NCI-H226 (cell line): ENCODE data around the gene MTCH1.

Source experiments
- DNase-seq: peaks from one replicate; pipeline ENCODE4 v3.0.0-alpha.2; 2015

The MTCH1 gene

GRCh38 chr6:37017606-37018197 lies 31.7 kb upstream of the MTCH1 start:
- DNase-seq: no peak

GRCh38 chr6:37016995-37017394 lies 31.0 kb upstream of the MTCH1 start:
- no peak for DNase-seq

- no peak for DNase-seq
Observed at GRCh38 chr6:37015532-37015931, 29.5 kb upstream of the MTCH1 start.

GRCh38 chr6:37014667-37015066 lies 28.7 kb upstream of the MTCH1 start:
- no peak for DNase-seq

GRCh38 chr6:37013516-37014491 lies 27.8 kb upstream of the MTCH1 start:
- no peak for DNase-seq

- no peak for DNase-seq
Observed at GRCh38 chr6:37011656-37012378, 25.8 kb upstream of the MTCH1 start.

GRCh38 chr6:37010402-37010892 lies 24.5 kb upstream of the MTCH1 start:
- DNase-seq: no peak

- DNase-seq: no peak
Observed at GRCh38 chr6:37008484-37009465, 22.8 kb upstream of the MTCH1 start.

GRCh38 chr6:37007340-37008043 lies 21.5 kb upstream of the MTCH1 start:
- DNase-seq: no peak

- peak; percentile 72 for DNase-seq
Observed at GRCh38 chr6:37006793-37007339, 20.9 kb upstream of the MTCH1 start.

GRCh38 chr6:37005827-37006567 lies 20.0 kb upstream of the MTCH1 start:
- DNase-seq: no peak

GRCh38 chr6:37005061-37005810 lies 19.2 kb upstream of the MTCH1 start, which contains the start of gene FGD2:
Gene FGD2 (plus strand): TSS chr6:37005655. CDS start chr6:37005818, 163 bp downstream.
- no peak for DNase-seq

- no peak for DNase-seq
Observed at GRCh38 chr6:37004044-37004980, 18.3 kb upstream of the MTCH1 start.

- no peak for DNase-seq
Observed at GRCh38 chr6:36999751-37000125, 13.7 kb upstream of the MTCH1 start.

GRCh38 chr6:36999061-36999750 lies 13.2 kb upstream of the MTCH1 start:
- no peak for DNase-seq

- DNase-seq: no peak
Observed at GRCh38 chr6:36998723-36999038, 12.7 kb upstream of the MTCH1 start.

GRCh38 chr6:36997811-36998722 lies 12.1 kb upstream of the MTCH1 start:
- DNase-seq: no peak
